GM18526 (cell line): ENCODE results near the gene ULK1.

ENCODE experiments used
- POLR2A ChIP-seq: IDR thresholded peaks from 3 replicates; pipeline ENCODE4 v1.6.1; 2011; ENCODE audit not compliant: insufficient read length; ENCODE audit errors: extremely low read depth

The ULK1 gene

DNA sequence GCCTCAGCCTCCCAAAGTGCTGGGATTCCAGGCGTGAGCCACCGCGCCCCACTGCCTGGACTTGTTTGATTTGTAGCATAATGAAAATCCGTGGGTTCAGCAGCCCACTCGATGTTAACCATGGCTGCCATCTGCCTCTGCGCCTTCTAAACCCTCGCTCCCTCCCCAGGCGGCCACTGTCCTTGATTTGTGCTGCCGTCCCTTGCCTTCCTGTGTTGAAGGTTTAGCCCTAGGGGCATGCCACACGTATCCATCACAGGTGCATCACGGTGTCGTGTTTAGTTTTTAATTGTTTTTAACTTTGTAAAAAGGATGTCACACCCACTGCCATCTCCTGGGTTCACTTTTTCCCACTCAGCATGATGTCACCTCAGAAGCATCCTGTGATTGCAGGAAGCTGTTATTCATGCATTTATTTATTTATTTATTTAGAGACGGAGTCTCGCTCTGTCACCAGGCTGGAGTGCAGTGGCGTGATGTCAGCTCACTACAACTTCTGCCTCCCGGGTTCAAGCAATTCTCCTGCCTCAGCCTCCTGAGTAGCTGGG lies 24.5 kb upstream of the ULK1 start:
- no peak for TF ChIP-seq POLR2A

DNA sequence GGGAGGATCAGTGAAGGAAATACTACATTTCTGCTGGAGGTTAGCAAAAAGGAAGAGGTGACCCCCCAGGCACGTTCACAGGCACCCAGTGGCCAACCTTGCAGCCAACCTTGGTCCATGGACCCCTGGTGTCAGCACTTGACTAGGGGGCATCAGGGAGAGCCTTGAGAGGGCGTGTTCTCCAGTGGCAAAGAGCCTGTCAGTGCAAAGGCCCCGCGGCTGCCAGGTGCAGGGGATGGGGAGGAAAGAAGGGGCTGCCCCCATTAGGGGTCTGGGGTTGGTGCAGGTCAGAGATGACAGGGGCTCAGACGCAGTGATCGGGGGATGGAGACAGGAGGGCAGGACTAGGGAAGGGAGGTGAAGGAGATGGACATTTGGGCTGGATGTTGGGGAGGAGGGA lies 22.7 kb upstream of the ULK1 start:
- TF ChIP-seq POLR2A = no peak

DNA sequence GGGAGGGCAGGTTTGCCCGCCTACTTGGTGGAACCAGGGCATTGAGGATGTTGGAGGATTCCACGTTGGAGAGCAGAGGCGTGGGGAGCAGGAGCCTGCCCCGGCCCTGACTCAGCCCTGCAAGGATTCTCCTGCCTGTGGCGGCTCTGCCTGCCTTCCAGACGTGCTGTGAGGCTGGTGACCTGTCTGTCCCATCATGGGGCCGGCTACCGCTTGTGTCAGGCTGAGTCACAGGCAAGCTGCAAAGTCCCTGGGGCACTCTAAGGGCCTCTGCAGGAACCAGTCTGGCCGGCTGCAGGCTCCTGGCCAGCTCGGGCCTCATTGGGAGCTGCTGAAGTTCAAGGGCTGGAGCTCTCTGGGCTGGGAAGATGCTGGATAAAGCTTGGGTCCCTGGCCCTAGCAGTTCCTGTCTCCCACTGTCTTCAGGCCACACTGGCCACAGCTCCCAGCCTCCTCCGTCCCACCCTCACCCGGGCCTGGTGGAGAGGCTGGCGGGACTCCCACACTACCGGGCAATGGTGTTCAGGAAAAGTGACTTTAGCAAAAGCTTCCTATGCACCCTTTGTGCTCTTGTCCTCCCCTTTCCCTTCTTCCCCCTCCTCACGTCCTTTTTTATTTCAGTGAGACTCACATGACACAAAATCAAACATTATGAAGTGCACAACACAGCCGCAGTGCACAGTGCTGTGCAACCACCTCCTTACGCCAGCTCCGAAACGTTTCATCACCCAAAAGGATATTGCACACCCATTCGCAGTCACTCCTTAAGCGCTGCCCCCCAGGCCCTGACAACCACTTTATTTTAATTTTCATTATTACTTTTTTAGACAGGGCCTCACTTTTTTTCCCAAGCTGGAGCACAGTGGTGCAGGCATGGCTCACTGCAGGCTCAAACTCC lies 22.0 kb upstream of the ULK1 start:
- TF ChIP-seq POLR2A = no peak

DNA sequence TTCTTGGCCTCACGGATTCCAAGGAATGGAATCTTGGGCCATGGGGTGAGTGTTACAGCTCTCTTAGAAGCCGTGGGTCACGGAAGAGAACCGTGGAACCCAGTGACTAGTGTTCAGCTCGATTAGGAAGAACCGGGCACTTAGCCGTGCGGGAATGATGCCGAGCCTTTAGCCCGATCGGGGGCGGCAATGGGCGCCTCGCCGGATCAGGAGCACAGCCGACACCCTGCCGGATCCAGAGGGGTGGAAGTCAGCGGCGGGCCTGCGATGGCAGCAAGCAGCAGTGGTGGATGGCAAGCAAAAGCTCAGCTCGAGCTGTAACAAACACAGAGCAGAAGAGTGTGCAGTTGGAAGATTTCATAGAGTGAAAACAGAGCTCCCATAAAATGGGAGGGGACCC lies 21.1 kb upstream of the ULK1 start:
- TF ChIP-seq POLR2A = no peak

DNA sequence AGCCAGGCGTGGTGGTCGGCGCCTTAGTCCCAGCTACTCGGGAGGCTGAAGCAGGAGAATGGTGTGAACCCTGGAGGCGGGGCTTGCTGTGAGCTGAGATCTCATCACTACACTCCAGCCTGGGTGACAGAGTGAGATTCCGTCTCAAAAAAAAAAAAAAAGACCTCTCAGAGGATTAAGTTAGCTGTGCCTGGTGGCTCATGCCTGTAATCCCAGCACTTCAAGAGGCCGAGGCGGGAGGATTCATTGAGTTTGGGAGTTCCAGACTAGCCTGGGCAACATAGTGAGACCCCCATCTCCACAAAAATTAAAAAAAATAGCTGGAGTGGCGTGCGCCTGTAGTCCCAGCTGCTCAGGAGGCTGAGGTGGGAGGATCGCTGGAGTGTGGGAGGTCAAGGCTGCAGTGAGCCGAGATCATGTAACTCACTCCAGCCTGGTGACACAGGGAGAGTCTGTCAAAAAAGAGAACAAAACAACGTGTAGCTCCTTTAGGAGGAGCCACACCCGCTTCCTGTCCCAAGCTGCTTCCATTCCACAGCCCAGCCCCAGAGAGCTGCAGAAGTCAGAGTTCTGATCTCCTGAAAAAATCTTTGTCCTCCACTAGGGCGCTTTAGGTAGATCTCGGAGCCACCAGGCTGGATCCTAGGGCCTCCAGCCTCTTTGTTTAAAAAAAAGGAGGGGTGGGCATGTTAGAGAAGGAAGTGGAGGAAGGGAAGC lies 11.5 kb upstream of the ULK1 start:
- TF ChIP-seq POLR2A = no peak

DNA sequence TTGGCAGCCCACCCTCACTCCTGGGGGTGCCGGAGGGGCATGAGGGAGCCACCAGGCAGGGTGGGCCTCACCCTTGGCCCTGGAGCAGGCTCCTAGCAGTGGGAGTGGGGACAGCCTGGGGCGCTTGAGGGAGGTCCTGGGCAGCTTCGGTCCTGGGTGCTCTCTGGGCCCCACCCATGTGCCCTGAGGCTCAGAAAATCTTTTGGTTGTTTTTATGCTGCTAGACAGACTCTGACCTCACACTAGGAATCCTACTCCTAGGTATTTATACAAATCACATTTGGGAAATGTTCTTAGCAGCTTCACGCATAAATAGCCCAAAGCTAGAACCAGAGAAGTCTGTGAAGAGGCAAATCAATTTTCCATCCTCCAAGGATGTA lies 10.9 kb upstream of the ULK1 start:
- TF ChIP-seq POLR2A = no peak

DNA sequence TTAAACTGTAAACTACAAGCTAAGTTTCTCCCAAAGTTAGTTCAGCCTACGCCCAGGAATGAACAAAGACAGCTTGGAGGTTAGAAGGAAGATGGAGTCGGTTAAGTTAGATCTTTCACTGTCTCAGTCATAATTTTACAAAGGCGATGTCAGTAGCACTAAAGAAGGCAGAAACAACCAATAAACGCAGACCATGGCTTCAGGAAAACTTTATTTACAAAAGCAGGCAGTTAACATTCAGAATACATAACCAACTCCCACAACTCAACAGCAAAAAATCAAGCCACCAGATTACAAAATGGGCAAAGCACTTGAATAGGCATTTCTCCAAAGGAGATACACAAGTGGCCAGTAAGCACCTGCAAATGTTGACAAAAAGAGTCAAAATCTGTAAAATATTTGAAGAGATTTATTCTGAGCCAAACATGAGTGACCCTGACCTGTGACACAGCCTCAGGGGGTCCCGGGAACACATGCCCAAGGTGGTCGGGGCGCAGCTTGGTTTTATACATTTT lies 8.8 kb upstream of the ULK1 start:
- no peak for TF ChIP-seq POLR2A

DNA sequence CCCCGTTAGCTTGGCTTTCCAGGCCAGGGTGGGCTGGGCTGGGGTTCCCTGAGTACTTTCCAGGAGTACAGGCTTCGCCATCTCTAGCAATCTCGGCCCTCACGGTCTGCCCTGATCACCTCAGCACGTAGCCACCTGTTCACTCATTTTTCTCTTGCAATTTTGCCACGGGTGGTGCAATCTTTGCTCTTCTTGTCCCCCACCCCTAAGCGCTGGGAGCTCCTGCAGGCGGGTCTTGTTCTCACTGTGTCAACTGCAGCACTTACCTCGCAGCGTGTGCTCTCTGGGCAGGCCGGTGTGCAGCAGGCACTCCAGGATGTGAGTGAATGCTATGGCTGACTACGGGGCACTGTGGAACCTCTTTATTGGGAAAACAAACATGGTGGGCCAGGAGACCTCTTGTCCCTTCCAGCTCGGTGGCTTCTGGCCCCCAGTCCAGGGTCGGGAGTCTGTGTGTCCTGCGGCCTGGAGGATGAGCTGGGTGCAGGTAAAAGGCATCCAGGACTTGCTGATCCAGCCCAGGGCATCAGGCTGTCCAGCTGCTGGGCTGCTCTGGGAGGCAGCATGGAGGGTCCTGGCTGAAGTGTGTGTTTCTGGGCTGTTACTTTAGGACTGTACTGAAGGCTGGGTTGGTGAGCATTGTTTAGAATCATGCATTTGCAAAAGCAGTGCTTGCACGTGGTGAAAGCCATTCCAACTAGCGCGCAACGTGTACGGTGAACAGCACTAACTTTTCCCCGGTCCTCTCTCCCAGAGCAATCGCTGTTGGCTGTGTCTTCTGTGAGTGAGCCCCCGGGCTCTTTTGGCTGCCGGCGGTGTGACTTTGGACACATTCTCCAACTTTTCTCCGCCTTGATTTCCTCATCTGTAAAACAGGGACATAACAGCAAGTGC lies 1.5 kb upstream of the ULK1 start:
- TF ChIP-seq POLR2A = no peak

DNA sequence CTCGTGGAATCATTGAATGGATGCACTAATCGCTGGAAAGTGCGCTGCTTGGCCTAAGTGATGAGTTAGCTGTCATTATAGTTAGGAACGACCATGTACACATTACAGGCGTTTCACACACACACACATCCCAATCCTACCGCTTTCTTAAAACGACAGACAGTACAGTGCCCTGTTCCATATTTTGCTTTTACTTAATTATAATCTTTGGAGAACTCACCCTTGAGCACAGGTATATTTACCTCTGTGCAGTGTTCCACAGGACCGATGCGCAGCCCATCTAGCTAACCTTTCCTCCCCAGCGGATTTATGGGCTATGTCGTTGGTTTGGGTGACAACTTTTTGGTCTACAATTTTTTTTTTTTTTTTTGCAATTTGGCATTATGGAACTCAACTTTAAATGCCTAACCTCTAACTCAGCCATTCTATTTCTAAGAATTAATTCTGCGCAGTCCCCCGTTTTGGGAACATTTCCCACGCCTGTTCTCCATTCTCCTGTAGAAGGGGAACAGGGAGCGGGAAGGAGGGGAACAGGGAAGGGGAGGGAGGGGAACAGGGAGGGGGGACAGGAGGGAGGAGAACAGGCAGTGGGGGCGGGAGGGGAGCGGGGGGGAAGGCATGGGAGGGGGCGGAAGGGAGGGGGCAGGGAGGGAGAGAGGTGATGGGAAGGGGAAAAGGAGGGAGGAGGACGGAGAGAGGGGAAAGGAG lies 663 bp upstream of the ULK1 start:
- TF ChIP-seq POLR2A = no peak

DNA sequence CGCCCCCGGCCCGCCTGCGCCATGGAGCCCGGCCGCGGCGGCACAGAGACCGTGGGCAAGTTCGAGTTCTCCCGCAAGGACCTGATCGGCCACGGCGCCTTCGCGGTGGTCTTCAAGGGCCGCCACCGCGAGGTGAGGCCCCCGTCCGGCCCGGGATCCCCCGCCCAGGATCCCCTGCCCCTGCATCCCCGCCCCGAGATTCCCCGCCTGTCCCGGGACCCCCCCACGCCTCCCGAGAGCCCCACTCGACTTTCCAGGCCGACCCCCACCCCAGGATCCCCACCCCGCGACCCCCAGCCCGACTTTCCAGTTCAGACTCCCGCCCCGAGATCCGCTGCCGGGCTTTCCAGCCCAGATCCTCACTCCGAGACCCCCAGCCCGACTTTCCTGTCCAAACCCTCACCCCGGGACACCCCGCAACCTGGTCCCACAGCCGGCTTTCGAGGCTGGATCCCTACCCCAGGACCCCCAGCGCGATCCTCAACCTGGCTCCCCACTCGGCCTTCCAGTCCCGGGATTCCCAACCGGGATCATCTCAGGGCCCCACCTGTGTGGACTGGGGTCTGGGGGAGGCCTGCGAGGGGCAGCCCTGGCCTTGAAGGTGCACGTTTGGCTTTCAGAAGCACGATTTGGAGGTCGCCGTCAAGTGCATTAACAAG lies 688 bp downstream of the ULK1 start:
- no peak for TF ChIP-seq POLR2A

DNA sequence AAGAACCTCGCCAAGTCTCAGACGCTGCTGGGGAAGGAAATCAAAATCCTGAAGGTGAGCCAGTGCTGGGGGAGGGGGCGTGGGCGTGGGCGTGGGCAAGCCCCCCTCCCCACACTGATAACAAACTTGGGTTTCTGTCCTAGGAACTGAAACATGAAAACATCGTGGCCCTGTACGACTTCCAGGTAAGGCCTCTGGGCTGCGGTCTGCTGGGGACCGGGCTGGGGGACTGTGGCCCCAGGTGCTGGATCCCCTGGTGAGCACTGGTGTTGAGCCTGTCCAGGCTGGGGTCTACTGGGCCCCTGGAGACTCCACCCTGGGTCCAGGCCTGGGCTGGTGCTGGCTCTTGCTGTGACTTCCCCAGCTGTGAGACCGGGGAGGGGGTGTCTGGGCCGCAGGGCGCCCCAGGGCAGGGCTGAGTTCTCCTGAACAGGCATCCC lies 1.2 kb downstream of the ULK1 start:
- TF ChIP-seq POLR2A = no peak

DNA sequence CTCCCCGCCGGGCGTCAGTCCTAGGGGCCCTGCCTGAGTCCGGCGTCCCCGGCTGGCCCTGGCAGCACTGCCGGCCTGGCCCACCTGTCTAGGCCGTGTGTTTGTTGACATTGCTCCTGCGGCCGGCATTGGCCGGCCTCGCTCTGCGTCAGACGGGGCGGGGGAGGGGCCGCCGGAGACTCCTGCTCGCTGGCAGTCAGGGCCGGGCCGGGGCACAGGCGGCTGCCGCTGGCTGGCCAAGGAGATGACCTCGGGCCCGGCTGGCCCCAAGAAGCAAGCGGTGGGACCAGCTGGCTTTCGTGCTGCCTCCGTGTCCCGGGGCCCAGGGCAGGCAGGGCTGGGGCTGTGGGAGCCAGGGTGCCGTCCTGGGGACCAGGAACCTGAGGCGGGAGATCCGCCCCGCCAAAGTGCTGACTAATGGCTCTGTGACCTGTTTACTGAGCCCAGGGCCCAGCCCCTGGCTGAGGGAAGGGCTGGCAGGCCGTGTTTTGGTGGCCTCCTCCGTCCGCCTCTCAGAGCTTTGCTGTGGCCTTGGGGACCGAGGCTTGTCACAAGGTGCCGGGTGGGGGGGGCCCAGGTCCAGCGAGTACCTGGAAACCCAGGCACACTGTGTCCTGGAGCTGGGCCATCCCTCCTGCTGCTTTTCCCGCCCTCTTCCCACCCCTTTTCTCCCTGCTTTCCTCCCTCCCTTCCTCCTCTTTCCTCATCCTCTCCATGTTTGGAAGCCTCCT lies 1.8 kb downstream of the ULK1 start:
- no peak for TF ChIP-seq POLR2A

DNA sequence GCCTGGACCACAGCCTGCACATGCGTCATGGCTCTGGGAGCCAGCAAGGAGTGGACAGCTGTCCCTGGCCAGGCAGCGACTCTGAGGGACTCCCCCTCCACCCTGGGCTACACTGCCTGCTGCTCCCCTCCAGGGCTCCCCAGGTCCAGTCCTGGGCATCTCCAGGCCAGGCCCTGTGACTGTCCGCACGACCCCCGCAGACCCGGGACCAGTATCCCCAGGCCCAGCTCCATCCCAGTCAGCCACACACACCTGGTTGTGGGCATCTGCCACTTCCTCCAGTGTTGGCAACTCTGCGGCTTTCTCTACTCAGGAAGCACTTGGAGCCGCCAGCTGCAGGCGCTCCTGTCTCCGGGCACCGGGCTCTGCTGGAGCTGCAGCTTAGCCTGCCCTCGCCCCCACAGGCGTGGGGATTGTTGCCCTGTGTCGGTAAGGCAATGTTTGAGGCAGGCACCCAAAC lies 2.4 kb downstream of the ULK1 start:
- no peak for TF ChIP-seq POLR2A
